Activated T-cell treated with anti-CD3 and anti-CD28 coated beads for 4 hours (primary cell): ENCODE measurements around the gene SNX33.
"Not testable (repeated sequence)": the region's sequence is repeated elsewhere in the genome, so short reads cannot be mapped to it uniquely, and the experiment has no call there.

ENCODE experiments used
- DNase-seq: peaks from one replicate; pipeline ENCODE4 v3.0.0-alpha.2; 2020

Gene SNX33

DNA sequence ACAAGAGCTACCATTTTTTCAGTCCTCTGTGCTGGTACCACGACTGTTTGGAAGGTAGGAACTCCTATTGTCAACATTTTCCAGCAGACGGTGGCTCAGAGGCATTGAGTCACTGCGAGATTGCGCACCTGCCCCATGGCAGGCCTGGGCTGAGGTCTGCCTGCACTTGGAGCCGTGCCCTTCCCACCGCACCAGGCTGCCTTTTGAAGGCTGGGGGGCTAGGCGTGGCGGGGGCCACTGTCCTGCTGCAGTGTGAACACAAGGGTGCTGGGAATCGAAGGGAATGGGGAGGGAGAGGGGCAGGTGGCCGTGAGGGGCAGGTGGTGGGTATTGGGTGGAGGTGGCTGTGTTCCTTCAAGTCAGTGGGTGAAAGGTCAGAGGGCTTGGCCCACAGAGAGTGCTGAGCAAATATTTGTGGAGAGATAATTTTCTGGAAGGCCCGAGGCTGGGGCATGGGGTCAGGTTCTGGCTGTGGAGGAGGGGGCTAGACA is 16.3 kb downstream of the SNX33 start:
- DNase-seq = no peak

GRCh38 chr15:75666823-75667501 is 19.2 kb downstream of the SNX33 start:
- no peak for DNase-seq

DNA sequence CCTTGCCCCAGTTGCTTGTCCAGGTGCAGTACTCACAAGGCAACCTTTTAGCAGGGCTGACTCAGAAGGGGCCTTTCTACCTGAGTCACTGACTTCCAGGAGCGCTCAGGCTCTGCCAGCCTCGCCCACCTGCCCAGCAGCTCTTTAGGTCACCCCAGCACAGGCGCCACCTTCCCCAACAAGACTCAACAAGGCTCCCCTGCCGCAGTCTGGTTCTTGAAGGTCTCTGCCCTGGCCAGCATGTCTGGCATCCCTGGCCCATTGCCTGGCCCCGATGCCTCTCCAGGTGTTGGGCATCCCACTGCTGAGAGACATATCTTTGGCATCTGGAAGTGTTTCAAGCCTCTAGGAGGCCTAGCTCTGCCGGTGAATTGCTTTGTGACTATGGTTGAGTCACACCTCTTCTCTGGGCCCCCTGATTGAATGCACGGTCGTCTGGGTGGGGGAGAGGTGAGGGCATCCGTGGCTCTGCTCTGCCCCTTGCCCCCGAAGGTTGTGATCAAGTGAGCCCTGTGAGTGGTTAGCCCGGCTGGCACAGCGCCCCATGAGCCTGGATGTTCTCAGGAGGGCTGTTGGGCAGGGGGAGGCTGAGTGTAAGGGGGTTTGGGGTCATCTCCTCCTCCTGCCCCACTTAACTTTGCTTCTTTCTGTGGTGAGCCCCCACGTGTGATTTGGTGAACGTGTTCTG is 21.6 kb downstream of the SNX33 start:
- no peak for DNase-seq

- DNase-seq = no peak
Measured at GRCh38 chr15:75669879-75670212, 22.1 kb downstream of the SNX33 start.

GRCh38 chr15:75671730-75672602 is 24.3 kb downstream of the SNX33 start:
- DNase-seq = no peak

DNA sequence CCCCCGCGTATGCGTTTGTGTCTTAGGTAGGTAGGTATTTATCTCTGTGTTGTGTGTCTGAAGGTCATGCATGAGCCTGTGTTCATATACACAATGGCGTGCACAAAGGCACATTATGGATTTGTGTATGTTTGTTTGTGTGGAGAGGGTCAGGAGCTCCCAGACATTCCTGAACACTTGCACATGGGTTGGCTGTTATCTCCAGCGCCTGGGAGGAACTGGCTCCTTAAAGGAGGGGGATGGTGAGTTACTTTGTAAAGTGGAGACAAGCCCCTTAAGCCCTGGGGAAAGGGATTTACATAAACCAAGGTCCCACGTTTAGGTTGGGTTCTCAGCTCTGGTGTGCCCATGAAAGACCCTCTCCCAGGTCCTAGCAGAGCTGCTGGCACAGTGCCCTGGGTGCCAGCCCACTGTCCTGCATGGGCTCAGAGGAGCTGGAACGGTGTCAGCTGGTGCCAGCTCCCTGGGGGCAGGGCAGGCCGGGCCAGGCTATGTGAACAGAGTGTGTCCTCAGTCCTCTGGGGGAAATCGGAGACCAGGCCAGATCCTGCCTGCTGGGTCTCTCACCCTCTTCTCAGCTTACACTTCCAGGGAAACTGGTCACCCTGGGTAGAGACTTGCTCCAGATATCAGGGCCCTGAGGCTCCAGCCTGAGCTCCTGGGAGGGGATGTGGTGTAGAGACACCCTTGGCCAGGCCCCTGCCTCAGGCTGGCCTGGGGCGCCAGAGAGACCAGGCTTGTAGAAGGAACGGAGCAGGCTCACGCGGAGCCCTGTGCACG is 25.1 kb downstream of the SNX33 start:
- DNase-seq = no peak

DNA sequence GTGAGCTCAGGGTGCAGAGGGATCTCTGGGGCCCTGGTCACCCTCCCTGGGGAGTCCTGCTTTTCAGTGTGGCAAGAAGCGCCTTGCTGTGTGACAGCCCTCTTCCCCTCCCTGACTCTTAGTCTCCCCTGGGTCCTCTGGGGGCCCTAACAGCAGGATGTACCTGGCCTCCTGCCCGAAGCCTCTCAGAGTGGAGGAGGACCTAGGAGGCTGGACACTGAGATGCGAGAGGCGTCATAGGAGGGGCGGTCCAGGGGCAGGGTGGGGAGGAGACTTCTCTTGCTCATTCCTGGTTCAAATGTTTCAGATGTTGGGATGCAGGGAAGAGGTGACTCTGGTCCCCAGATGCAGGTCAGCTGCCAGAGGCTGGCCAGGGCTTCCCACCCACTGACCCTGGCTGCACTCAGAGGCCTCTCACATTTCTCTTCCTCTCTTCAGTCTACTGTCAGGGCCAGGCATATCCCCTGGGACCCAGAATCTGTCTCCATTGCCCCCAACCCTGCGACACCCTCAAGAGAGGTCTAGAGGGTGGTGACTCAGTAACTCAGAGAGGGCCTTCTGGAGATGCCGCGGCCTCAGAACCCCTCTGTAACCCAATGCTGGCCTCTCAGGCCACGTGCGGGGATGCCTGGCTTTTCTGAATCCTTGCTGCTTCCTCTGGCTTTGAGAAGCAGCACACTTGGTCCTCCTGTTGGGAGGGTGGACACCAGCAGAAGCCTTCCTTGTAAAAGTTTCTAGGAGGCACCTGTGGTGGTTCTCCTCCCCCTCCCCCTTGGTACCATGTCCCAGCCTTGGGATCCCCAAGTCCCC is 25.9 kb downstream of the SNX33 start:
- DNase-seq = no peak

DNA sequence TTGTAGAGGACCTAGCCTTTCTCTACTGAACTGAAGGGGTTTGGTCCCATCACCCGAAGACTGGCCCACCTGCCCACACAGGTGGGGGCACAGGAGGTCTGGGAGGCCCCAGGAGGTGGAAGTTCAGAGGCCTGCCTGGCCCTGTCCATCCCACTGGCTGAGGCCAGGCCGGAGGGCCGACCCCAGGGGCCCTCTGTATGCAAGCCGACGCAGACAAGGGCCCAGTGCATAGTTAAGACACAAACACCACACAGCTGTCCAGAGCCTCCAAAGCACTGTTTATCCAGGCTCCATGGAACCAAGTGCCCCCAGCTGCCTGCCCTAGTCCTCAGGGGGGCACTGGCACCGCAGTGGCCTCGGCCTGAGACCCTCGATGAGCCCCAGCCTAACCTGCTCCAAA is 26.7 kb downstream of the SNX33 start:
- no peak for DNase-seq

GRCh38 chr15:75675579-75676404 is 28.1 kb downstream of the SNX33 start:
- DNase-seq = no peak

DNA sequence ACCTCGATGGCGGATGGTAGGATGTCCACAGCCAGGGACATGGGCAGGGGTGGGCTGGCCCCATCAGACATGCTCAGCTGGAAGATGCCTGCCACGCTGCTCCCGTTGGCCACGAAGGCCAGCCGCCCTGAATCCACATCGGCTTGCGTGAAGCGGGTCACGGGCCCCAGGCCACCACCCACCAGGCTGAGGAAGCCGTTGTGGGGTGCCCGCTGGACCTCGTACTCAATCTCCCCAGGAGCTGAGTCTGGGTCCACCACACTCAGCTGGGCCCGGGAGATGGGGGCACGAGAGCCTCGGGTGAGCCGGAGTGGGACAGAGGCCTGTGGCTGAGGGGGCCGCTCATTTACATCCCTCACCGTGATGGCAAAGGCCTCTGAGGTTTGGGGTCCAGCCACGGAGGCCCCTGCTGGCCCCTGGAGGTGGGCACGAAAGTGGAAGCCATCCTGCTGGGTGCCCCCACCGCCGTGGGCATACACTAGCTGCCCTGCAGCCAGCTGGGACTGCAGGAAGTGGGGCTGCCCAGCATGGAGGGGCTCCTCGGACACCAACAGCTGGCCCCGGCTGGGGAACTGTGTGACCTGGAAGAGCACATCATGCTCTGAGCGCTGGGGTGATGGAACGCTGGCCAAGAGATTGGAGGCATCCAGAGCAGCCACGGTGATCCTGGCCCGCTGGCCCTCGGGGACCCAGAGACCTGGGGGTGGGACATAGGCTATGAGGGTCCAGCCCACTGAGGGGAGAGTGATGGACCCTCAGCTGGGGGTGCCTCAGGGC is 29.2 kb downstream of the SNX33 start:
- DNase-seq = no peak

- DNase-seq = no peak
Measured at GRCh38 chr15:75677465-75678323, 30.0 kb downstream of the SNX33 start.

GRCh38 chr15:75678324-75678690 is 30.6 kb downstream of the SNX33 start:
- DNase-seq = not testable (repeated sequence)

DNA sequence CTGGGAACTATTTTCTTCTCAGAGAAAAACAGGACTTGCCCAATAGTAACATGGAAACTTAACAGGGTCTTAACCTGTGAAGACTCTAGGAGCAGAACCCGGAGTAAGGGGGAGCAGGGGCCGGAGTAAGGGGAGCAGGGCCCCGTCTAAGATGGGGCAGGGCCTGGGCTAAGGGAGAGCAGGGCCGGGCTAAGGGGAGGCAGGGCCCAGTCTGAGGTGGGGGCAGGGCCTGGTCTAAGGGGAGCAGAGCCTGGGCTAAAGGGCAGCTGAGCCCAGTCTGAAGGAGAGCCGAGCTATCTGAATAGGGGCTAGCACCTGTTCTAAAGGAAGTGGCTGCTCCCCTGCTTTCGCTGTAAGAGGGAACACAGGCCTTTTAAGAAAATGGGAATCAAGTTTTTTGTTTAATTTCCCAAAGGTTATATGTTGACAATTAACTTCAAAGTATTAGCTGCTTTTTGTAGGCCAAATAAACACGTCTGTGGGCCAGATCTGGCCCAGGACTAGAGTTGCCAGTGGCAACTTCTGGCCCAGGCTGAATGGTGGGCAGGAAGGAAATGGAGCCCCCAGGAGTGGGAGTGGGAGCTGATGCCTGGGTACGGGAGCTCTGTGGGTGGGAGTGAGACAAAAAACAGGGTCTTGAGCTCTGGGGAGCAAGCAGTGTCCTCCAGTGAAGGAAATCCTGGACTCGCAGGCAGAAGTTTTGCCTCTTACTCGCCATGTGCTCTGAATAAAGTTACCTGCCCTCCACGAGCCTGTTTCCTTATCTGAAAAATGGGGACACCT is 32.5 kb downstream of the SNX33 start:
- no peak for DNase-seq

- DNase-seq = no peak
Measured at GRCh38 chr15:75682181-75683135, 34.7 kb downstream of the SNX33 start.

GRCh38 chr15:75683646-75684312 is 36.1 kb downstream of the SNX33 start:
- peak; percentile 53 for DNase-seq

DNA sequence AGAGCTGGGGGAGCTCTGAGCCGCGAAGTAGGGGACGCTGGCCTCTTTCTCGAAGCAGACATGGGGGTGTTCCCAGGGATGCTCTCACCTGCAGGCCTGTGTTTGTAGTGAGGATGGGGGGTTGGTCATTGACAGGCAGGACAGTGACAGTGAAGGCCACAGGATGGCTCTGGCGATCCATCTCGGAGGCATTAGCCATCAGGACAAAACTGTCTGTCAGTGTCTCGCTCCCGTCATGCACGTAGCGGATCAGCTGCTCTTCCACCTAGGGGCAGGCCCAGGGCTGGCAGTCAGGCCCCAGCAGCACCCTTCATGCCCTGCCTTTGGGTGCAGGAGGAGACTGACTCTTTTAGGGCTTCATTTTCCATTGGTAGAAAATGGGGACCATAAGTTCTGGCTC is 36.9 kb downstream of the SNX33 start:
- DNase-seq = no peak

DNA sequence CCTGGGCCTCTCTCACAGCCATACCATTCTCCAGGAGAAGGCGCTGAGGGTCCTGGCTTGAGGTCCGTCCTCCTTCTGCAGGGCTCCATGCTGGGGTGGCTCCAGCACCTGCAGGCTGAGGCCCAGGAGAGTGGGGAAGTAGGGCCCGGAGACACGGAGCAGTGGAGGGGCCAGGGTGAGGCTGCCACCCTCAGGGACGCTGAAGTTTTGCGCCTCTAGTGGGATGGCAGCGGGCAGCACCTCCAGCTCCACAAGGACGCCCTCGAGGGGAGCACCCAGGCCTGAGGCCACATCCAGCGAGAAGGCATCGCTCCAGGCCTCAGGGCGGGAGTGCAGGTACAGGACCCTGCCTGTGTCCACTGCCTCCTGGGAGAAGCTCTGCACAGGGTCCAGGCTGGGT is 37.5 kb downstream of the SNX33 start:
- no peak for DNase-seq
